GM21360 (cell line): ENCODE data around the gene RBM20.
"Not testable (repeated sequence)": the region's sequence is repeated elsewhere in the genome, so short reads cannot be mapped to it uniquely, and the experiment has no call there.

Source experiments
- ATAC-seq: cut with Tn5 transposase; IDR thresholded peaks from one replicate; pipeline ENCODE4 v1.9.1; 2021; ENCODE audit warnings: mild to moderate bottlenecking, moderate library complexity; ENCODE audit not compliant: unreplicated experiment

The RBM20 gene

DNA sequence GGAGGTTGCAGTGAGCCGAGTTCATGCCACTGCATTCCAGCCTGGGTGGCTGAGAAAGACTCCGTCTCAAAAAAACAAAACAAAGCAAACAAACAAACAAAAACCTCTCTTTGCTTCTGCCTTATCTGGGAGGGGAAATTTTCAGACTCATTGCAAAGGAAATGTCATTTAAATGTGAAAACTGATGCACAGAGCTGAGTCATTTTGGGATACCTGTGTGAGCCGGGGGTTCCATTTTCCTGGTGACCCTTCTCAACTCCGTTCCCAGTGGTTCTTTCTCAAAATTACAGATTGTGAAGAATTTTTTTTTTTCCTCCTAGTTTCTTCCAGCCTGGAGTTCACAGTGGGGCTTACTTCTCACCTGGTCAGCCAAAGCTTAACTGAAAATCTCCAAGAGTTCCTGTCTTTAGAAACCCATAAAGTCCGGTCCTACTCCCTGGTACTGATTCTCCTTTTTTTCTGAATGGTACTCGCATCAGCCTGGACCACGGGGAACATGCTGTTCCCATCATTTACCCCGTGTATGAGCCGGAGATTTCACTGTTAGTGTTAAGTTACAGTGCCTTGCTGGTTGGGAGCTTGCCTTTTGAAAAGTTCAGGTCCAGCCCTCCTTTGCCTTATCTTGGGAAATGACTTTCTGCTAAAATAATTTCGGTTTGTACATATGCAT, 56.9 kb downstream of the RBM20 start:
- ATAC-seq: no peak

GRCh38 chr10:110701617-110701971, 57.5 kb downstream of the RBM20 start:
- ATAC-seq: no peak

DNA sequence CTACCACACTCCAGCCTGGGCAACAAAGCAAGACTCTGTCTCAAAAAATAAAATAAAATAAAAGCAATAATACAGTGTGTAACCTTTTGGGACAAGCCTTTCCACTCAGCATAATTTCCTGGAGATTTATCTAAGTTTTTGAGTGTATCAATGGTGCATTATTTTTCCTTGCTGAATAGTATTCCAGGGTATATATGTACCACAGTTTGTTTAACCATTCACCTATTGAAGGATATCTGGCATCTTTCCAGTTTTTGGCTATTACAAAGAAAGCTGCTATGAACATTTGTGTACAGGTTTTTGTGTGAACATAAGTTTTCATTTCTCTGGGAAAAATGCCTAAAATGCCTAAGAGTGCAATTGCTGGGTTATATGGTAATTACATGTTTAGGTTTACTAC, 59.9 kb downstream of the RBM20 start:
- ATAC-seq: no peak

DNA sequence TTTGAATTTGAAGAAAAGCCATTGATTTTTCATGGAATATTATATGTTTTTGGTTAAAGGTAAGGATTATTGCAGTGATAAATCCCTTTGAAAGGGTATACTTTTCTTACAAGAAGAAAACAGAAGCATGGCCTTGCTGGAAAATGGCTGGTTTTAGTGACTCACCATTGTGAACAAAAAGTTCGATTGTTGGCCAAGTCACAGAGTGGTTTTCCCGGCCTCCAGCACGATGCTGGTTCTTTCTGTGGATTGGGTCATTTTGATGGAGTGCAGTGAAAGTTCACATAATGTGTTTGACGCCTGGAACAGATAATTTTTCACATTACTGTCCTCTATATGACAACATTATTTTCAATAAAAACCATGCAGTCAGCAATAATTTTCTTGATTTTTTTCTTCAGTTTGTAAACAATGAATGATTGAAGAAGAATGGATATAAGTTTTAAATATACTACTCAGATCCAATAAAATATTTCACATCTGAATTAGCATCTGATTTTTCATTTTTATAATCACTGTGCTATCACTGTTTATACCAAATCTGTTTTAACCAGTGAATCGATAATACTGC, 60.9 kb downstream of the RBM20 start:
- no peak for ATAC-seq

GRCh38 chr10:110705596-110705995, 61.5 kb downstream of the RBM20 start:
- not testable (repeated sequence) for ATAC-seq

- ATAC-seq: no peak
These were observed 62.6 kb downstream of the RBM20 start for GRCh38 chr10:110706690-110707098.

GRCh38 chr10:110708776-110709443, 64.8 kb downstream of the RBM20 start:
- ATAC-seq: no peak

GRCh38 chr10:110709444-110709828, 65.3 kb downstream of the RBM20 start:
- no peak for ATAC-seq

DNA sequence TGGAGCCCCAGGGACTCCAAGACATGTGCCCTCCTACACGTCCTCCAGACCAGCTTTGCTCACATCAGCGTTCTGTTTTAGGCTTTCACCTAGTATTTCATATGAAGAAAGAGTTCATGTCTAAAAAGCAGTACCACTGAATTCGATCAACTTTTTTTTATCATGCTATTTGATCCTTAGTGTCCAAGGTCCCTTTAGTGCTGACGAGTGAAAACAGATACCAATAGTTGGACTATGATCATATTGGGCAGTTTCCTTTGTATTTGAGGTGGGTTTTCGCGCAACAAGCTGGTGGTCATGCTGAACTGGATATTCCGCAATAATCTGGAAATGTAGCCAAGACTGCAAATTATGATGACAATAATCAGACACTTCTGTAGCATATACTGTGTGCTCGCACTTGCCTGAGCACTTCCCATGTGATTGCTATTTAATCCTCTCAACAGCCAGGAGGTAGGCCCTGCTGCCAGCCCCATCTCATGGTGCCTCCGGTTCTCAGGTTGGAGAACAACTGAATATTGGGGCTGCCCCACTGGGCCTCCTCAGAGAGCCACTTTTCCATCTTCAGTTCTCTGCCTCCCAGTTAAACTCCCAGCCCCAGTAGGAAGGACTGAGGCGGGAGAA, 65.9 kb downstream of the RBM20 start:
- no peak for ATAC-seq

DNA sequence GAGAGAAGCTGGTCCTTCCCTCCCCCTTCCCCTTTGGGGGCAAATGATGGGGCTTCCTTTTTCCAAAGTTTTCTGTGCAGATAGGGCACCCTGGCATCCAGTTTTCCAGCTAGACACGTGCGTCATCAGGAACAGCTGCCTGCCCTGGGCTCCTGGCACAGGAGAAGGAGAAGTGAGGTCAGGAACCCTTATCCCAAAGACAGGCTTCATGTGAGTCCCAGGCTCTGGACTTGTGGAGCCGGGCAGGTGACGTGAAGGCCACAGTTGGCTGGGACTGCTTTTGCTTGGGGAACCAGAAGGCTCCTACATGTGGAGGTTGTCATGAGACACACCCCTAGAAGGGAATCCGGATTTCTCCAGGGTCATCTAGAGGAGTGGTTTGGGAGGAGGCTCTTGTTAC, 66.5 kb downstream of the RBM20 start:
- ATAC-seq: no peak

GRCh38 chr10:110711382-110711781, 67.2 kb downstream of the RBM20 start:
- no peak for ATAC-seq

DNA sequence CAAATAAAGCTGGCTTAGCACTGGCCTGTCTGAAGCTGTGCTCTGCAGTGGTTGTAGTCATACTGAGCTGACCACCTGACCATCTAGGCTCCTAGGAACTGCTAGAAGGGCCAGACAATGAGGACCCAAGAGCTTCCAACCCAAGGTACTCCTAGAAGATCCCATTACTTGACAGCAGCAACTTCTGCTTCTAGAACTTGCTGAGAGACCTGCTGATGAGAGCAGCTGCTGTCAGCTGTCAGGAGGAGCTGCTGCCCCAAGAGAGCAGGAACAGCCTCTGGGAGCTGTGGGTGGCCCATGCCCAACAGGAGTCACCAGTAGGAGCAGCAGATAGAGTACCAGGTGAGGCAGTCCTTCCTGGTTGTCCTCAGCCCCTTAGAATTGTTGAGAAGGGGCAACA, 70.2 kb downstream of the RBM20 start:
- no peak for ATAC-seq

DNA sequence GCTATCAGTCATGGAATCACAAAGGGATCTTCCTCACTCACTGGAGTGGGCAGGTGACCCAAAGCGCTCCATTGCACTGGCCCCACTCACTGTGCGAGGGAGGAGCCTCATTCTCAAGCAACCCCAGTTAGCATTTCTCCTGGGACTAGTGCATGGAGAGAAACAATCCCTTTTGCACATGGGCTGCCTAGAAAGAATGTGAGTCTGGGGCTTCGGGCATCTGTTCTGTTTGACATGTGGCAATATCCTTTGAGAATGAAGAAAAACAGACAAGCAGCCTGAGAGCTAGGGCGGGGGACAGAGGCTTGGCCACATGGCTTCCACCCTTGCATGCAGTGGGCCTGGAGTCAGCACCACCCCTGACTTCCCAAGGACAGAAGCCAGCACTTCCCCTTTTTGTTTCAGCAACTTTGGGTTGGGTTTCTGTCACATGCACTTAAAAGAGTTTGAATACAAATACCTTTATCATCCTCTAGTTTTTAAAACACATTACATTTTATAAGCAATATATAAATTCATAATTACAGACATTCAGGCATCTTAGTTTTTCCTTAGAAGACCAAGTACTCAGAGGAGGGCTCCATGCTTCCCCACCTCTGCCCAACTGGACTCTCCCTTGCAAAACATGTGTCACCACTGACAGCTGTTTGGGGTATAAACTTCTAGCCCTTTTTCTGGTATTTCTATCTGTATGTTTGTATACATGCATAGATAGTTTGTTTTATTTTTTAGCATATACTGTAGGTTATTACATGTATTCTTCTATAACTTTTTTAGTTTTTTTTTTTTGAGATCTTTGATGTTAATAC, 73.8 kb downstream of the RBM20 start:
- peak; percentile 65 for ATAC-seq

- ATAC-seq: no peak
These were observed 77.4 kb downstream of the RBM20 start for GRCh38 chr10:110721406-110722038.

DNA sequence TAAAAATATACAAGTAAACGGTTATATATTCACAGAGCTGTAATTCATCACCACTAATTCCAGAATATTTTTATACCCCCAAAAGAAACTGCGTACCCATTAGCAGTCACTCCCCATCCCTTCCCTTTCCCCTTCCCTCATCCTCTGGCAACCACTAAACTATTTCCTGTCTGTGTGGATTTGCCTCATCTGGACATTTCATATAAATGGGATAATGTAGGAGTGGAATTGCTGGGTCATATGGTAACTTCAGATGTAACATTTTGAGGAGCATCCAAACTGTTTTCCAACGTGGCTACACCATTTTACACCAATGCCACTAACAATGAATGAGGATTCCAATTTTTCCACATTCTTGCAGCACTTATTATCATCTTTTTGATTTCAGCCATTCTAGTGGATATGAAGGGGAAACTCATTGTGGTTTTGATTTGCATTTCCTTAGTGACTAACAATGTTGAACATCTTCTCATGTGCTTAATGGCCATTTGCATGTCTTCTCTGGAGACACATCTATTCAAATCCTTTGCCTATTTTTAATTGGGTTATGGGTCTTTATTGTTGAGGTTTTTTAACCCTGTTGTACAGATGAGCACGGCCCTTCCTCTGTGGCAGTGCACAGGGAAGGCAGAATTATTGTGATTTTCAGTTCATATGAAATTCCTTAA, 79.2 kb downstream of the RBM20 start:
- peak; percentile 37 for ATAC-seq

GRCh38 chr10:110724116-110724921, 80.2 kb downstream of the RBM20 start:
- peak; percentile 63 for ATAC-seq

- no peak for ATAC-seq
These were observed 80.8 kb downstream of the RBM20 start for GRCh38 chr10:110724937-110725336.

GRCh38 chr10:110725801-110726630, 81.9 kb downstream of the RBM20 start:
- ATAC-seq: no peak
